NK-92 (cell line): ENCODE measurements around the gene DLX3.

Experiments used
- DNase-seq: peaks from one replicate; lab custom pipeline; 2025; ENCODE audit not compliant: unreplicated experiment; lab: John Stamatoyannopoulos, UW

Gene DLX3

GRCh38 chr17:50024808-50025207 lies 29.8 kb upstream of the DLX3 start:
- DNase-seq, result no peak

GRCh38 chr17:50023520-50023919 lies 28.5 kb upstream of the DLX3 start:
- DNase-seq, result no peak

GRCh38 chr17:50022463-50023130 lies 27.6 kb upstream of the DLX3 start:
- no peak for DNase-seq

- DNase-seq, result no peak
Observed at GRCh38 chr17:50021681-50022370, 26.8 kb upstream of the DLX3 start.

- no peak for DNase-seq
Observed at GRCh38 chr17:50020841-50021599, 26.0 kb upstream of the DLX3 start.

- no peak for DNase-seq
Observed at GRCh38 chr17:50018909-50019308, 23.9 kb upstream of the DLX3 start.

GRCh38 chr17:50015146-50015545 lies 20.1 kb upstream of the DLX3 start:
- DNase-seq, result no peak

- no peak for DNase-seq
Observed at GRCh38 chr17:50014471-50015088, 19.6 kb upstream of the DLX3 start.

- DNase-seq, result no peak
Observed at GRCh38 chr17:50013079-50013478, 18.1 kb upstream of the DLX3 start.

GRCh38 chr17:50009282-50009681 lies 14.3 kb upstream of the DLX3 start:
- no peak for DNase-seq

GRCh38 chr17:50003911-50004310 lies 8.9 kb upstream of the DLX3 start:
- no peak for DNase-seq

- no peak for DNase-seq
Observed at GRCh38 chr17:49998836-49999511, 4.0 kb upstream of the DLX3 start.

- DNase-seq, result no peak
Observed at GRCh38 chr17:49997773-49998703, 3.0 kb upstream of the DLX3 start.

GRCh38 chr17:49997301-49997650 lies 2.3 kb upstream of the DLX3 start:
- no peak for DNase-seq

- no peak for DNase-seq
Observed at GRCh38 chr17:49996495-49997300, 1.7 kb upstream of the DLX3 start.

GRCh38 chr17:49996121-49996494 lies 1.1 kb upstream of the DLX3 start:
- DNase-seq, result no peak

GRCh38 chr17:49994085-49995054 lies 654 bp downstream of the DLX3 start:
- no peak for DNase-seq

GRCh38 chr17:49993423-49994060 lies 1.5 kb downstream of the DLX3 start:
- DNase-seq, result no peak
